Endothelial cell of umbilical vein (primary cell): ENCODE measurements around the gene FABP6. TPM values are rescaled to one million over a fixed set of nuclear protein-coding genes. Genes with fewer than 3 reads are reported as not detected.

Experiments used
- BruUV-seq: library from RNA; stranded (reverse); fragments of 400-500 nt; replicated peaks from 2 replicates; lab custom pipeline; 2021; lab: Mats Ljungman, UMichigan
- CTCF ChIA-PET: fragments of 300-600, 350-600 bp; sonication (Branson Sonifier 250); formaldehyde crosslinking; loops from one replicate; lab custom pipeline; 2021; ENCODE audit warnings: antibody characterized with exemption, inconsistent platforms; lab: Charles Lee
- POLR2A ChIA-PET: fragments of 300-600, 350-600 bp; sonication (Branson Sonifier 250); formaldehyde crosslinking; loops from one replicate; lab custom pipeline; 2021; ENCODE audit warnings: antibody characterized with exemption, inconsistent platforms; lab: Charles Lee
- DNase-seq: peaks from one replicate; pipeline ENCODE4 v3.0.0-alpha.2; 2011; ENCODE audit warnings: low read depth, low spot score
- FAIRE-seq: peaks from 2 replicates; lab custom pipeline; 2011; peaks lifted over from hg19 to GRCh38; lab: Jason Lieb, UNC
- H2AFZ ChIP-seq: 2 replicates; pipeline ENCODE4 v1.6.0; 2012; ENCODE audit warnings: low read depth, low read length, control low read depth, inconsistent platforms
- H3K27ac ChIP-seq: 2 replicates; pipeline ENCODE4 v1.5.1; 2011; ENCODE audit warnings: low read depth, mild to moderate bottlenecking, control low read depth, low read length, moderate library complexity; ENCODE audit not compliant: insufficient read depth
- H3K27me3 ChIP-seq, 2 experiments: 2 replicates each; pipeline versions ENCODE4 v1.6.0 to v1.6.1; 2011; ENCODE audit warnings: low read length in 2 of 2, mixed read lengths in 1 of 2; ENCODE audit not compliant: control insufficient read depth in 2 of 2, insufficient read depth in 2 of 2
- H3K36me3 ChIP-seq, 2 experiments: 2 replicates in 1 of 2; 3 replicates in 1 of 2; pipeline ENCODE4 v1.5.1; 2011; ENCODE audit warnings: low read length in 2 of 2, mild to moderate bottlenecking in 1 of 2, moderate library complexity in 1 of 2; ENCODE audit not compliant: control insufficient read depth in 2 of 2, insufficient read depth in 2 of 2; ENCODE audit errors: extremely low read depth in 1 of 2
- H3K4me1 ChIP-seq: 3 replicates; pipeline ENCODE4 v1.5.1; 2011; ENCODE audit warnings: mild to moderate bottlenecking, low read length; ENCODE audit not compliant: control insufficient read depth, insufficient read depth; ENCODE audit errors: extremely low read depth
- H3K4me2 ChIP-seq: 2 replicates; pipeline ENCODE4 v1.6.1; 2011; ENCODE audit warnings: low read length, control low read depth, mixed read lengths; ENCODE audit not compliant: insufficient read depth
- H3K4me3 ChIP-seq, 3 experiments: fragments of 200-600 bp in 1 of 3; sonication (generic), shearing (Covaris generic) in 1 of 3; replicated peaks in 1 of 3; 2 replicates each; pipeline ENCODE4 v1.5.1; 2011 to 2016; ENCODE audit warnings: control low read depth in 3 of 3, low read length in 3 of 3, mild to moderate bottlenecking in 2 of 3, inconsistent platforms in 1 of 3, low read depth in 1 of 3, moderate library complexity in 1 of 3; ENCODE audit not compliant: insufficient read depth in 1 of 3
- H3K79me2 ChIP-seq: 2 replicates; pipeline ENCODE4 v1.6.0; 2012; ENCODE audit warnings: low read length, inconsistent platforms; ENCODE audit not compliant: control insufficient read depth, insufficient read depth
- H3K9ac ChIP-seq: replicated peaks from 2 replicates; pipeline ENCODE3; 2011; ENCODE audit warnings: low read length, control low read depth; ENCODE audit not compliant: insufficient read depth; ENCODE audit errors: extremely low read depth
- H3K9me1 ChIP-seq: replicated peaks from 3 replicates; pipeline ENCODE4 v1.6.0; 2011; ENCODE audit warnings: mild to moderate bottlenecking, low read length; ENCODE audit not compliant: control insufficient read depth, insufficient read depth; ENCODE audit errors: extremely low read depth
- H3K9me3 ChIP-seq: replicated peaks from 2 replicates; pipeline ENCODE4 v1.5.1; 2012; ENCODE audit warnings: low read length, inconsistent platforms; ENCODE audit not compliant: control insufficient read depth, insufficient read depth
- H4K20me1 ChIP-seq: replicated peaks from 2 replicates; pipeline ENCODE3; 2011; ENCODE audit warnings: mild to moderate bottlenecking, low read length; ENCODE audit not compliant: control insufficient read depth, insufficient read depth; ENCODE audit errors: extremely low read depth
- CTCF ChIP-seq, 2 donors: IDR thresholded peaks; 1 replicate in 1 of 2; 2 replicates in 1 of 2; pipeline ENCODE4 v1.5.1; 2011; ENCODE audit warnings: low read length in 2 of 2, mild to moderate bottlenecking in 2 of 2, moderate library complexity in 2 of 2, control low read depth in 1 of 2, inconsistent platforms in 1 of 2, low read depth in 1 of 2; ENCODE audit not compliant: insufficient read depth in 1 of 2; ENCODE audit errors: extremely low read depth in 1 of 2
- EZH2 ChIP-seq: IDR thresholded peaks from 2 replicates; pipeline ENCODE4 v1.6.1; 2012; ENCODE audit warnings: borderline replicate concordance, low read depth, mild to moderate bottlenecking, moderate library complexity, low read length, inconsistent platforms; ENCODE audit not compliant: severe bottlenecking
- FOS ChIP-seq: IDR thresholded peaks from 2 replicates; pipeline ENCODE4 v1.6.1; 2011; ENCODE audit warnings: mild to moderate bottlenecking, low read length, moderate library complexity, borderline replicate concordance; ENCODE audit not compliant: insufficient read depth
- GATA2 ChIP-seq: IDR thresholded peaks from 2 replicates; pipeline ENCODE4 v1.7.0; 2011; ENCODE audit warnings: low read depth, mild to moderate bottlenecking, moderate library complexity, mixed read lengths, low read length; ENCODE audit not compliant: insufficient read length, insufficient read depth
- JUN ChIP-seq: IDR thresholded peaks from 2 replicates; pipeline ENCODE4 v1.6.1; 2011; ENCODE audit warnings: borderline replicate concordance, low read depth; ENCODE audit not compliant: insufficient read length, insufficient read depth
- MAX ChIP-seq: IDR thresholded peaks from 2 replicates; pipeline ENCODE4 v1.6.1; 2011; ENCODE audit not compliant: insufficient read depth, insufficient read length
- MYC ChIP-seq: IDR thresholded peaks from one replicate; pipeline ENCODE4 v1.6.1; 2011; ENCODE audit warnings: mild to moderate bottlenecking, low read depth, low read length
- POLR2A ChIP-seq: IDR thresholded peaks from 2 replicates; pipeline ENCODE4 v1.6.1; 2012; ENCODE audit warnings: low read depth, mild to moderate bottlenecking, control low read depth, low read length
- POLR2AphosphoS5 ChIP-seq: IDR thresholded peaks from 2 replicates; pipeline ENCODE4 v1.6.1; 2012; ENCODE audit warnings: low read depth, mild to moderate bottlenecking, control low read depth, low read length, moderate library complexity; ENCODE audit not compliant: insufficient read depth
- dilution Hi-C: fragments of 300-500 bp; cut with MboI; formaldehyde crosslinking; loops from one replicate; pipeline ENCODE4 v1.15.0; 2019; ENCODE audit warnings: low sequenced_read_pairs; ENCODE audit not compliant: extremely low pct_ligation_motif_present
- intact Hi-C: fragments of 100-400 bp; cut with micrococcal nuclease; formaldehyde crosslinking; loops from one replicate; pipeline ENCODE4 v1.10.0; 2022
- polyA plus RNA-seq, 4 experiments: library from polyadenylated mRNA; depleted of rRNA in 3 of 4; stranded (reverse) in 3 of 4; unstranded in 1 of 4; fragments of >200 nt; gene quantifications; 2 replicates each; pipeline versions ENCODE4 v1.2.1 to v1.2.3, GENCODE V29; 2011 to 2012; ENCODE audit warnings: missing spikeins in 1 of 4
- total RNA-seq: library from RNA; stranded (reverse); gene quantifications from 2 replicates; pipeline ENCODE4 v1.2.3, GENCODE V29; 2021

Gene FABP6
- total and polyA plus RNA-seq, 2 donors (not counting 3 experiments of a cell fraction or from before 2014, with no cell fraction given): not detected

DNA sequence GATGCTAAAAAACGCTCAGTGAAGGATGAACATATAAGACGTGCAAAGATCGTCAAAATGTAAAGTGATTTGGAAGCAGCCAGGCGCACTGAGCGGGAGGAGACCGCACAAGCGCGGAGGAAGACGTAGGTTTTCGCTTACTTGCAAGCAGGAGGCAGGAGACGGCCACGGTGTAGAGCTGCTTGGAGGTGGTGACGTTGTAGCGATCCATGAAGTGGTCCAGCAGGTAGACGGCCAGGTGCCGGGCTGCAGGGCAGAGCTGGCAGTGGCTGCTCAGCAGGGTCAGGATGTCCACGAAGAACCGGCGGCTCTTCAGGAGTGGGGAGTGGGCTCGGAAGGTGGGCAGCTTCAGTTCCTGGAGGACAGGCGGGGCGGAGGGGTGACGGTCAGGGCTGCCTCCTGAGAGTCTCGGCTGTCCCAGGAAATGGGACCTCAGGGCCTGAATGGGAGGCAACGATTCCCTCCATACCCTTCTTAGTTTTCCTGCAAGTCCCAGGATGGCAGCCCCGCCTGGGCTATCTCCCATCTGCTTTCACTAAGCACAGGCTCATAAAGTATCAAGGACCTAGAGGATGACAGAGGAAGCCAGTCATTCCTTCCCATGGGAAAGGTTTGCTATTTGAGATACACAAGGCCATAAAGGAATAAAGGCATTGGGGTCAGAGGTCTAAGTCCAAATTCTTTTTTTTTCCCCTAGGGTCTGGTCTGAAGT lies 51.2 kb downstream of the FABP6 start:
- Histone ChIP-seq H3K9ac (no peak overlapping the region), H3K27me3 (no peaks in the 10 kb centered on the region), H3K4me3 (no peak overlapping the region), H3K9me1 (no peaks in the 10 kb centered on the region), H4K20me1 (no peaks in the 10 kb centered on the region), H2AFZ (no peak overlapping the region), H3K36me3 (peaks cover 9% of the 10 kb centered on the region in 2 experiments), H3K9me3 (no peaks in the 10 kb centered on the region), H3K4me1 (peaks cover 11% of the 10 kb centered on the region), H3K27ac (no peak overlapping the region), H3K79me2 (peaks cover 4% of the 10 kb centered on the region), H3K4me2 (no peak overlapping the region)
- DNase-seq: no peak
- no TSS peak for BruUV-seq
- no peak for FAIRE-seq
- intact Hi-C loops (no loop called here), dilution Hi-C loops (no loop called here)
- CTCF ChIA-PET: no interaction called here
- POLR2A ChIA-PET: no interaction called here
- TF ChIP-seq FOS (no peak), GATA2 (no peak), CTCF (IDR thresholded peaks at IDR 0.05; ENCODE audit: extremely low read depth in 1 of 2, insufficient read depth in 1 of 2, low read depth in 1 of 2, low read length in 2 of 2) (no peak), POLR2A (no peak), JUN (no peak), MAX (no peak), EZH2 (no peak), POLR2AphosphoS5 (no peak), MYC (no peak)
